Amniotic stem cell (primary cell): Measurements from ENCODE around the gene IL37.

ENCODE experiments used
- DNase-seq: peaks from one replicate; lab custom pipeline; 2025; lab: John Stamatoyannopoulos, UW

The IL37 gene

DNA sequence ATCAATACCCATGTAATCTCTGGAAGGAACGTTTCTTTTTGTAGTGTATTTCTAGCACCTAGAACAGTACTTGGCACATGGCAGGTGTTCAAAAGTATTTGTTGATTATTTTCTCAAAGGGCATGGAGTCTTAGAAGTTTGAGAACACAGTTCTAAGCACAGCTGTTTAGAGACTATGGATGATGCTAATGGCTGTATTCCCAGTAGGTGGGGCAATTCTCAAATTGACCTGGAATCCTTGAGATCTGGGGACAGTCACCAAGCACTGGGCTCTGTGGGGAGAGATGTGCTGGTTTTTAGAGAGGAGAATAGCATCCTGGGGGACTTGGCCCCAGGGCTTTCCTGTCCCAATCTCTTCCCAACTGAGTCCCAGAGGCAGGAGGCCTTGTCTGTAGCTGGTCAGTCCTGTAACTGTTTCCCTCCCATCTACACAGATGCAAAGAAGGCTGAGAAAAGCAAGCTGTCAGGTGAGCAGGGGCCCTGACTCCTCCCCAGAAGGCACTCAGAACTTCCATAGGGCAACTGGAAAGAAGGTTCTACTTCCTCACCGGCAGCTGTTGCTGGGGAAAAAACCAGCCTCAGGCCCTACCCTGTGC, 49.4 kb downstream of the IL37 start:
- DNase-seq, result no peak

DNA sequence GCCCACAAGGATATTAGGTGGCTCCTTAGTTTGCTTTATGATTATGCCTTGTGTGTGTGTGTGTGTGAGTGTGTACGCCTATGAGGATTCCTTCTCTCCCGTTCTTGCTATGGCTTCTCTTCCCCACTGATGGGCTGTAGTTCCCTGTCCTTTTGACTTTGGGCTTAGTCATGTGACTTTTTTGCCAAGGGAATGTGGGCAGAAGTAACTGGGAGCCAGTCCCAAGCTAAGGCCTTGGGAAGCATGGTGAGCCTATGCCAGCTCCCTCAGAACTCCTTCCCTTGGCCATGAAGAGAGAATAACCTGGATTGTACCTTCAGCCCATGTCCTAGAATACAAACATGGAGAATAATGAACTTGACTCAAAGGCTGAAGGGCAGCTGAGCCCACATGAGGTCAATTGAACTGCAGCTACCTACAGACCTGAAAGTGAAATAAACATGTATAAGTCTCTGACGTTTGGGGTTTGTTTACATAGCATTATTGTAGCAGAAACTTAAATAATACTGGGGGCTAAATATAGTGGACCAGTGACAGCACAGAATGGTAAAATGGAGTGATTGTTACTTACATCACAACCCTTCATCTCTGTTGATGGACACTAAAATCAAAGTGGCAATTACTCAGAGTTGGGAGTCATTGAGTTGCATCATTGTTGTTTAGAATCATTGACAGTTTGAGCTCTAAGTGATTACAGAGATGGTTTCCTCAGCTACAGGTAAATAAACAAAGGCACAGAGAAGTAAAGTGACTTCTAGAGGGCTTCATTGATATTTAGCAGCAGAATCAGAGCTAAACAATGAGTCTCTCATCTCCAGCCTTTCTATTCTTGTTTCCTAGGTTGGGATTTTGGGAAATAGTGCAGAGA, 51.6 kb downstream of the IL37 start:
- DNase-seq, result no peak

DNA sequence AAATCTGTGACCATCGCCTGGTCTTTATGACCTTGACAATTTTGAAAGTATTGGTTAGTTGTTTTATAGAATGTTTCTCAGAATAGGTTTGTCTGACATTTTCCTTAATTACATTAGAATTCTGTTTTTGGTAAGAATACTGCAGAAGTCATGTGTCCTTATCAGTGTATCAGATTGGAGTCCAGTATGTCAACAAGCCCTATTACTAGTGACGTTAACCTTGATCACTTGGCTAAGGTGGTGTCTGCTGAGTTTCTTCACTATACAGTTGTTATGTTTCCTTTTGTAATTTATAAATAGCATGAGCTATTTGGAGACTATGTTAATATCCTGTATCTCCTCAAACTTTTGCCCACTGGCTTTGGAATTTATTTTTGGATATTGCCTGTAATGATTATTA, 56.1 kb downstream of the IL37 start:
- DNase-seq, result no peak
